Tibial artery (tissue), 4 donors: Measurements from ENCODE around the gene MRPS11.

Source experiments
- DNase-seq, 2 donors: peaks; one replicate each; pipeline ENCODE4 v3.0.0-alpha.2; 2019
- H3K27ac ChIP-seq, 2 donors: fragments of 200-600 bp; sonication (generic) in 1 of 2; 1 replicate in 1 of 2; 2 replicates in 1 of 2; pipeline ENCODE4 v1.5.1; 2018 to 2019; ENCODE audit warnings: mild to moderate bottlenecking in 1 of 2
- H3K27me3 ChIP-seq, 2 donors: fragments of 200-600 bp; sonication (generic) in 1 of 2; one replicate each; pipeline versions ENCODE4 v1.5.1 to v1.6.0; 2016 to 2019
- H3K36me3 ChIP-seq, 3 donors: fragments of 200-600 bp; sonication (generic) in 2 of 3; one replicate each; pipeline ENCODE4 v1.5.1; 2016 to 2019; ENCODE audit warnings: mild to moderate bottlenecking in 2 of 3
- H3K4me1 ChIP-seq, 4 donors: fragments of 200-600 bp; sonication (generic) in 2 of 4; 1 replicate in 3 of 4; 2 replicates in 1 of 4; pipeline ENCODE4 v1.5.1; 2016 to 2019
- H3K4me3 ChIP-seq, 2 donors: fragments of 200-600 bp; sonication (generic) in 1 of 2; 1 replicate in 1 of 2; 2 replicates in 1 of 2; pipeline ENCODE4 v1.5.1; 2018 to 2019; ENCODE audit warnings: mild to moderate bottlenecking in 2 of 2
- H3K9me3 ChIP-seq, 3 donors: fragments of 200-600 bp; sonication (generic) in 1 of 3; one replicate each; pipeline ENCODE4 v1.5.1; 2016 to 2019
- CTCF ChIP-seq, 2 experiments: fragments of 200-600 bp in 1 of 2; fragments of 450-650 bp in 1 of 2; IDR thresholded peaks; one replicate each; pipeline ENCODE4 v1.5.1; 2017 to 2019; ENCODE audit warnings: antibody characterized with exemption in 2 of 2, mild to moderate bottlenecking in 1 of 2, moderate library complexity in 1 of 2
- intact Hi-C: fragments of 100-400 bp; cut with DNase I; formaldehyde crosslinking; loops from one replicate; pipeline ENCODE4 v1.15.0; 2023; ENCODE audit warnings: low total_unique reads

Gene MRPS11

GRCh38 chr15:88487796-88488523 lies 20.5 kb downstream of the MRPS11 start:
- no peaks in the 10 kb centered on the region for H3K9me3 ChIP-seq
- H3K4me3 ChIP-seq, result no peak overlapping the region
- no peaks in the 10 kb centered on the region for H3K27me3 ChIP-seq
- no peak for TF ChIP-seq CTCF (IDR thresholded peaks at IDR 0.05)
- no peak for DNase-seq
- H3K4me1 ChIP-seq, result no peaks in the 10 kb centered on the region
- H3K27ac ChIP-seq, result no peak overlapping the region
- no peaks in the 10 kb centered on the region for H3K36me3 ChIP-seq
- intact Hi-C loops, result no loop called here

GRCh38 chr15:88489321-88489720 lies 21.8 kb downstream of the MRPS11 start:
- Histone ChIP-seq H3K27ac (no peak overlapping the region), H3K27me3 (no peaks in the 10 kb centered on the region), H3K9me3 (no peaks in the 10 kb centered on the region), H3K4me1 (no peaks in the 10 kb centered on the region), H3K4me3 (no peak overlapping the region), H3K36me3 (peaks cover 0 to 9% (median 0%) of the 10 kb centered on the region in 3 donors)
- no peak for DNase-seq
- intact Hi-C loops, result no loop called here
- TF ChIP-seq CTCF (IDR thresholded peaks at IDR 0.05), result no peak

DNA sequence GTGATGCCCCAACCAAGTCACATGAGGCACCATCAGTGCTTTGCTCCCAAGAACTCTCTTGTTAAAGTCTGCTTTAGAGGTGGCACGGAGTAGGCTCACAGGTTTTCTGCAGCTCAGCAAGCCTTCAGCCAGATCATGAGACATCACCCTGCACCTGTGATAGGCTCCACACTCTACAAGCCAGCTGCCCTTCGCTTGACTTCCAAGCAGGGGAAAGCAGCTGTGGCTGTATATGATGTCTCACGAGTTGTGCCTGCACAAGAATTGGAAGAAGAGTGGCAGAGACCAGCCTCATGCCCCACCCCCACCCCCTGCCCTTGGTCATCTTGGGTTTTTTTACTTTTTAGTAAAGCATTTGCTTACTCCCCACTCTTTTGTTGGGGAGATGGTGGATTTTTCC lies 22.5 kb downstream of the MRPS11 start:
- Histone ChIP-seq H3K4me1 (no peaks in the 10 kb centered on the region), H3K27ac (no peak overlapping the region), H3K9me3 (no peaks in the 10 kb centered on the region), H3K36me3 (peaks cover 0 to 15% (median 0%) of the 10 kb centered on the region in 3 donors), H3K4me3 (no peak overlapping the region), H3K27me3 (no peaks in the 10 kb centered on the region)
- no peak for TF ChIP-seq CTCF (IDR thresholded peaks at IDR 0.05)
- intact Hi-C loops, result no loop called here
- no peak for DNase-seq

DNA sequence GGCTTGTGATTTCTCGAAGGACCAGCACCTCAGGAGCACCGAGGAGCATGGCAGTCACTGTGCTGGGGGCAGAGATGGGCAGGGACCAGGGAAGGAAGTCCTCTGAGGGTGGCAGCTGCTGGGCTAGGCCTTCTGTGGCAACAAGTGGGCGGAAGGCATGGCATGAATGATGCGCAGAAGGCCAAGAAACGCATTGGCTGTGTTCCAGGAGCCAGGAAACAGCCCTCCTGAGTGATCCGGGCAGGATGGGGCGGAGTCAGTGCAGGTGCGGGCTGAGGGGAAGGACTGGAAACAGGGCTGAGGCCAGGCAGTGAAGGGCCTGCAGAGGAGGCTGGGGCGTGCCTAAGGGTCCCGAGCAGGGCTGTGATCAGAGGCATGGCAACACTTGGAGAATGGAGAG lies 23.6 kb downstream of the MRPS11 start:
- Histone ChIP-seq H3K4me3 (no peak overlapping the region), H3K27me3 (no peaks in the 10 kb centered on the region), H3K4me1 (no peaks in the 10 kb centered on the region), H3K27ac (no peak overlapping the region), H3K36me3 (peaks cover 0 to 25% (median 0%) of the 10 kb centered on the region in 3 donors), H3K9me3 (no peaks in the 10 kb centered on the region)
- no peak for DNase-seq
- intact Hi-C loops, result no loop called here
- no peak for TF ChIP-seq CTCF (IDR thresholded peaks at IDR 0.05)

- H3K27me3 ChIP-seq, result no peaks in the 10 kb centered on the region
- no peak for DNase-seq
- TF ChIP-seq CTCF (IDR thresholded peaks at IDR 0.05), result no peak
- H3K4me3 ChIP-seq, result no peak overlapping the region
- intact Hi-C loops, result no loop called here
- no peaks in the 10 kb centered on the region for H3K4me1 ChIP-seq
- no peak overlapping the region for H3K27ac ChIP-seq
- H3K36me3 ChIP-seq, result peaks cover 0 to 50% (median 0%) of the 10 kb centered on the region in 3 donors
- H3K9me3 ChIP-seq, result no peaks in the 10 kb centered on the region
Measured at GRCh38 chr15:88493844-88494243, 26.3 kb downstream of the MRPS11 start.
